Erythroblast (primary cell): ENCODE data around the gene TRPC4AP.

ENCODE experiments used
- GATA1 ChIP-seq: IDR thresholded peaks from 2 replicates; pipeline ENCODE4 v1.6.1; 2011; ENCODE audit warnings: low read depth, mild to moderate bottlenecking, control low read depth, low read length, moderate library complexity
- POLR2A ChIP-seq: IDR thresholded peaks from 2 replicates; pipeline ENCODE4 v1.6.1; 2011; ENCODE audit warnings: mild to moderate bottlenecking, low read length

GRCh38 chr20:35009665-35010328 is 82.8 kb downstream of the TRPC4AP start:
- TF ChIP-seq POLR2A, result no peak
- TF ChIP-seq GATA1, result no peak
